IMR-90 (cell line): Measurements from ENCODE around the gene CYFIP1. TPM values are rescaled to one million over a fixed set of nuclear protein-coding genes. Genes with fewer than 3 reads are reported as not detected.

Source experiments
- ATAC-seq: fragments of 200-7000 bp; cut with Tn5 transposase; 2 replicates; pipeline ENCODE4 v1.9.1; 2020; ENCODE audit warnings: low read depth, mild to moderate bottlenecking, moderate library complexity
- BruUV-seq: library from RNA; stranded (reverse); fragments of 400-500 nt; replicated peaks from 2 replicates; lab custom pipeline; 2021; lab: Mats Ljungman, UMichigan
- CTCF ChIA-PET: fragments of 300-600 bp; formaldehyde crosslinking; extraction: SDS; loops from one replicate; lab custom pipeline; 2021; ENCODE audit warnings: antibody characterized with exemption; lab: Yijun Ruan, JAX
- POLR2A ChIA-PET: fragments of 300-600 bp; sonication (Branson Sonifier 250); formaldehyde crosslinking; loops from one replicate; lab custom pipeline; 2022; ENCODE audit warnings: antibody characterized with exemption; ENCODE audit not compliant: unreplicated experiment; lab: Charles Lee
- DNase-seq: peaks from one replicate; pipeline ENCODE4 v3.0.0; 2013
- H2AFZ ChIP-seq: replicated peaks from 2 replicates; pipeline ENCODE3; 2013; ENCODE audit warnings: low read length, mild to moderate bottlenecking; ENCODE audit not compliant: poor library complexity
- H2AK5ac ChIP-seq: 2 replicates; pipeline ENCODE4 v1.6.1; 2013; ENCODE audit warnings: low read depth, low read length, inconsistent platforms
- H2AK9ac ChIP-seq: replicated peaks from 2 replicates; pipeline ENCODE3; 2013; ENCODE audit warnings: mild to moderate bottlenecking, low read depth, low read length, moderate library complexity; ENCODE audit not compliant: poor library complexity
- H2BK120ac ChIP-seq: 2 replicates; pipeline ENCODE4 v1.6.1; 2013; ENCODE audit warnings: low read depth, low read length, inconsistent platforms
- H2BK15ac ChIP-seq: 3 replicates; pipeline ENCODE4 v1.6.1; 2013; ENCODE audit warnings: low read depth, low read length, inconsistent platforms
- H2BK20ac ChIP-seq: 2 replicates; pipeline ENCODE4 v1.6.1; 2013; ENCODE audit warnings: low read depth, mild to moderate bottlenecking, inconsistent platforms, low read length, moderate library complexity
- H2BK5ac ChIP-seq: 2 replicates; pipeline ENCODE4 v1.6.1; 2013; ENCODE audit warnings: mild to moderate bottlenecking, low read depth, low read length, inconsistent platforms; ENCODE audit not compliant: poor library complexity, severe bottlenecking
- H3K14ac ChIP-seq: replicated peaks from 2 replicates; pipeline ENCODE4 v1.6.1; 2013; ENCODE audit warnings: low read depth, low read length, inconsistent platforms
- H3K18ac ChIP-seq: 2 replicates; pipeline ENCODE4 v1.6.1; 2013; ENCODE audit warnings: low read depth, low read length, control low read depth
- H3K23ac ChIP-seq: 2 replicates; pipeline ENCODE4 v1.6.1; 2013; ENCODE audit warnings: low read depth, low read length, inconsistent platforms
- H3K27ac ChIP-seq: 2 replicates; pipeline ENCODE4 v1.5.1; 2013; ENCODE audit warnings: mild to moderate bottlenecking, control low read depth, low read length; ENCODE audit not compliant: insufficient read depth
- H3K27me3 ChIP-seq: 2 replicates; pipeline ENCODE4 v1.6.1; 2013; ENCODE audit warnings: low read length; ENCODE audit not compliant: control insufficient read depth, insufficient read depth
- H3K36me3 ChIP-seq: 2 replicates; pipeline ENCODE4 v1.6.1; 2013; ENCODE audit warnings: low read length, mixed read lengths; ENCODE audit not compliant: control insufficient read depth, insufficient read depth
- H3K4ac ChIP-seq: 2 replicates; pipeline ENCODE4 v1.6.1; 2013; ENCODE audit warnings: low read depth, low read length, inconsistent platforms
- H3K4me1 ChIP-seq: 2 replicates; pipeline ENCODE4 v1.6.1; 2013; ENCODE audit warnings: low read length, mixed read lengths; ENCODE audit not compliant: control insufficient read depth, insufficient read depth
- H3K4me2 ChIP-seq: 2 replicates; pipeline ENCODE4 v1.6.1; 2013; ENCODE audit warnings: low read depth, mild to moderate bottlenecking, control low read depth, low read length, moderate library complexity
- H3K4me3 ChIP-seq: 2 replicates; pipeline ENCODE4 v1.5.1; 2013; ENCODE audit warnings: low read depth, mild to moderate bottlenecking, control low read depth, low read length, moderate library complexity; ENCODE audit not compliant: insufficient read depth
- H3K56ac ChIP-seq: 2 replicates; pipeline ENCODE4 v1.6.1; 2013; ENCODE audit warnings: low read length, inconsistent platforms; ENCODE audit not compliant: insufficient read depth; ENCODE audit errors: extremely low read depth
- H3K79me1 ChIP-seq, 2 experiments: 2 replicates each; pipeline ENCODE4 v1.6.1; 2013; ENCODE audit warnings: low read length in 2 of 2, inconsistent platforms in 1 of 2, low read depth in 1 of 2
- H3K9ac ChIP-seq: 2 replicates; pipeline ENCODE4 v1.6.1; 2013; ENCODE audit warnings: low read depth, low read length, control low read depth
- H3K9me1 ChIP-seq: 2 replicates; pipeline ENCODE4 v1.6.1; 2013; ENCODE audit warnings: low read length, inconsistent platforms; ENCODE audit not compliant: insufficient read depth
- H3K9me3 ChIP-seq: 2 replicates; pipeline ENCODE4 v1.6.1; 2013; ENCODE audit warnings: low read length; ENCODE audit not compliant: control insufficient read depth, insufficient read depth
- H4K20me1 ChIP-seq: 2 replicates; pipeline ENCODE4 v1.6.1; 2013; ENCODE audit warnings: low read length, inconsistent platforms; ENCODE audit not compliant: insufficient read depth
- H4K5ac ChIP-seq: 2 replicates; pipeline ENCODE4 v1.6.1; 2013; ENCODE audit warnings: mild to moderate bottlenecking, low read depth, low read length, control low read depth
- H4K8ac ChIP-seq, 2 experiments: 2 replicates each; pipeline ENCODE4 v1.6.1; 2013; ENCODE audit warnings: low read depth in 2 of 2, low read length in 2 of 2, control low read depth in 1 of 2, inconsistent platforms in 1 of 2
- H4K91ac ChIP-seq: 2 replicates; pipeline ENCODE4 v1.6.1; 2013; ENCODE audit warnings: low read depth, low read length, inconsistent platforms; ENCODE audit not compliant: insufficient read depth
- NFE2L2 ChIP-seq: fragments of 150-350 bp; IDR thresholded peaks from 2 replicates; pipeline ENCODE4 v1.6.1; 2016; ENCODE audit warnings: low read depth, mild to moderate bottlenecking, low read length
- POLR2A ChIP-seq: IDR thresholded peaks from 2 replicates; pipeline ENCODE4 v1.6.1; 2012; ENCODE audit warnings: mild to moderate bottlenecking, low read depth, low read length
- RCOR1 ChIP-seq: IDR thresholded peaks from 2 replicates; pipeline ENCODE4 v1.6.1; 2012; ENCODE audit warnings: mild to moderate bottlenecking, low read length, improper control_type of control experiment; ENCODE audit not compliant: insufficient replicate concordance
- WGBS, 2 experiments: methylation state at CpG; one replicate each; pipeline versions ENCODE4 v1.1.5 to v1.1.7; 2013; ENCODE audit warnings: missing lambda C conversion rate in 2 of 2; ENCODE audit not compliant: insufficient read length in 1 of 2; ENCODE audit errors: extremely low coverage in 2 of 2; 5-methylcytosine and 5-hydroxymethylcytosine counted together
- dilution Hi-C: fragments of 300-500 bp; cut with HindIII; formaldehyde crosslinking; loops from one replicate; pipeline ENCODE4 v1.14.3; 2018; ENCODE audit warnings: low sequenced_read_pairs; ENCODE audit not compliant: unreplicated experiment
- in situ Hi-C: fragments of 300-500 bp; cut with MboI; formaldehyde crosslinking; loops from 3 replicates; pipeline ENCODE4 v1.14.3; 2019; ENCODE audit warnings: low sequenced_read_pairs, inconsistent platforms, mixed read lengths
- intact Hi-C: fragments of 100-400 bp; cut with micrococcal nuclease; formaldehyde crosslinking; loops from 2 replicates; pipeline ENCODE4 v1.10.0; 2022
- polyA plus RNA-seq, 3 experiments: library from polyadenylated mRNA; depleted of rRNA; stranded (reverse); fragments of >200 nt; gene quantifications; 2 replicates each; pipeline ENCODE4 v1.2.3, GENCODE V29; 2012; ENCODE audit warnings: low replicate concordance in 1 of 3
- total RNA-seq: library from RNA; depleted of rRNA; stranded (reverse); fragments of >200 nt; gene quantifications from 2 replicates; pipeline ENCODE4 v1.2.3, GENCODE V29; 2012

Gene CYFIP1
- total and polyA plus RNA-seq, 2 of the 4 experiments (the other 2 are of a cell fraction): 58.4 to 163 TPM

DNA sequence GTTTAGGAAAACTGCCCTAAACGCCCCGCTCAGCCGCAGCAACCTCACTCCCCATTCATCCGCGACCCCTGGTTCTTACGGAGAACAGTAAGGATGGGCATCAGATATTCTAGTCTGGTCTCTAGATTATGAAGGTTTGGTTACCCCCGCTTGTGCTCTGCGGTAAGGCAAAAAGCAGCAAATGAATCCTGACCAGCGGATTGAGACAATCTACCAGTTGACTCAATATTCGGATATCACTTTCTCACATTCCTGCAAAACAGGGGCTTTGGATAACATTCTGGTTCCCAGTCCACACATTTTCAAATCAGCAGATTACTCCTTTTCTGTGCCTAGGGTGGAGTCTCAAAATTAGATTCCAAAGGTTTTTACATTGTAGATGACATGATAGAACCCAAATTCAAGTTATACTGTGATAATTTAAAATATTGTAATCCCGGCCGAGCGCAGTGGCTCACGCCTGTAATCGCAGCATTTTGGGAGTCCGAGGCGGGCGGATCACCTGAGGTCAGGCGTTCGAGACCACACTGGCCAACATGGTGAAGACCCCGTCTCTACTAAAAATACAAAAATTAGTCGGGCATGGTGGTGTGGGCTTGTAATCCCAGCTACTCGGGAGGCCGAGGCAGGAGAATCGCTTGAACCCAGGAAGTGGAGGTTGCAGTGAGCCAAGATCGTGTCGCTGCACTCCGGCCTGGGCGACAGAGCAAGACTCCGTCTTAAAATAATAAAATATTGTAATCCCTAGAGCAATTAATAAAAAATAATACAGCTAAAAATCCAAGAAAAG is 1.1 kb upstream of the CYFIP1 start:
- BruUV-seq: no TSS peak
- Histone ChIP-seq H3K9ac (peak overlapping the region; percentile 75), H3K23ac (peak overlapping the region; percentile 11), H3K56ac (no peak overlapping the region), H2AFZ (peak overlapping the region; percentile 97), H2AK9ac (peak overlapping the region; percentile 89), H3K18ac (no peak overlapping the region), H3K14ac (no peak overlapping the region), H3K27ac (no peak overlapping the region), H3K79me1 (peaks cover 0 to 17% of the 10 kb centered on the region in 2 experiments; a peak in 2 of 4 replicates), H2BK5ac (no peak overlapping the region), H2AK5ac (no peak overlapping the region), H4K8ac (peak overlapping the region in 1 of 2 experiments; percentile 37; a peak in 1 of 4 replicates), H2BK120ac (no peak overlapping the region), H3K36me3 (no peaks in the 10 kb centered on the region), H3K4me2 (peak overlapping the region; percentile 86), H4K20me1 (peaks cover 30% of the 10 kb centered on the region), H2BK15ac (no peak overlapping the region), H4K5ac (no peak overlapping the region), H3K9me3 (no peaks in the 10 kb centered on the region), H4K91ac (no peak overlapping the region), H3K27me3 (no peaks in the 10 kb centered on the region), H3K4me3 (peak overlapping the region; percentile 91), H3K9me1 (peaks cover 3% of the 10 kb centered on the region; the same call in 1 of the 2 replicates), H3K4me1 (peaks cover 2% of the 10 kb centered on the region), H3K4ac (no peak overlapping the region), H2BK20ac (no peak overlapping the region)
- CTCF ChIA-PET: no interaction called here
- POLR2A ChIA-PET: no interaction called here
- ATAC-seq (no peak), DNase-seq (no peak)
- dilution Hi-C loops (no loop called here), intact Hi-C loops (no loop called here), in situ Hi-C loops (no loop called here)
- no peak for TF ChIP-seq POLR2A
- TF ChIP-seq RCOR1: no peak
- TF ChIP-seq NFE2L2: no peak
- 99% methylated on average over 10 of the region's 30 CpGs; no CpG with 5 or more reads in 1 of the 2 experiments for WGBS, 2 experiments
